ENCODE results near the gene TUBG1.
"Not testable (repeated sequence)": the region's sequence is repeated elsewhere in the genome, so short reads cannot be mapped to it uniquely, and the experiment has no call there.

TUBG1 gene

DNA sequence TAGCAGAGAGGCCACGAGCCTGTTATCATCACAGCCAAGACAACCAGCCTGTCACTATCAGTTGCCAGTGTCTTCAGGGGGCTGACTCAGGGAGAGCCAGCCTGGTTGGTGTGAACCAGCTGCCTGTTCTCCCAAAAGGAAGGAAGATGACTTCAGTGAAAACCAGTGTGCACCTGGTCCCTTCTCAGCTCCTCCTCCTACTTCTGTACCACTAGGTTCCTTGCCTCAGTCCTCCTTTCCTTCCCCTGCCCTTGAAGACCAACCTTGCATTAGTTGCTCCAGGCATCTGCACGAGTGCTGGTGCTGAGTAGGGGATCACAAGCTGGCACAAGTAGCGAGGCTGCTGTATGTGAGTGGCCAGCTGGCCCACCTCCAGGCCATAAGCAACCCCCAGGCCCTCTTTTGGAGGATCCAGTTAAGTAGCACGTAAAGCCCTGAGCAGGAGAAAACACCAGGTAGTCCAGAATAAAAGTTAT is 8.5 kb downstream of the TUBG1 start:
- no peak for TF ChIP-seq ZFX (IDR thresholded peaks at IDR 0.05; ENCODE audit: borderline replicate concordance)
- TF ChIP-seq, protein P1, sequence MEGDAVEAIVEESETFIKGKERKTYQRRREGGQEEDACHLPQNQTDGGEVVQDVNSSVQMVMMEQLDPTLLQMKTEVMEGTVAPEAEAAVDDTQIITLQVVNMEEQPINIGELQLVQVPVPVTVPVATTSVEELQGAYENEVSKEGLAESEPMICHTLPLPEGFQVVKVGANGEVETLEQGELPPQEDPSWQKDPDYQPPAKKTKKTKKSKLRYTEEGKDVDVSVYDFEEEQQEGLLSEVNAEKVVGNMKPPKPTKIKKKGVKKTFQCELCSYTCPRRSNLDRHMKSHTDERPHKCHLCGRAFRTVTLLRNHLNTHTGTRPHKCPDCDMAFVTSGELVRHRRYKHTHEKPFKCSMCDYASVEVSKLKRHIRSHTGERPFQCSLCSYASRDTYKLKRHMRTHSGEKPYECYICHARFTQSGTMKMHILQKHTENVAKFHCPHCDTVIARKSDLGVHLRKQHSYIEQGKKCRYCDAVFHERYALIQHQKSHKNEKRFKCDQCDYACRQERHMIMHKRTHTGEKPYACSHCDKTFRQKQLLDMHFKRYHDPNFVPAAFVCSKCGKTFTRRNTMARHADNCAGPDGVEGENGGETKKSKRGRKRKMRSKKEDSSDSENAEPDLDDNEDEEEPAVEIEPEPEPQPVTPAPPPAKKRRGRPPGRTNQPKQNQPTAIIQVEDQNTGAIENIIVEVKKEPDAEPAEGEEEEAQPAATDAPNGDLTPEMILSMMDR (IDR thresholded peaks at IDR 0.05) = no peak
- peak overlapping the region; percentile 18; the same call in 1 of the 2 replicates for H3K27ac ChIP-seq

DNA sequence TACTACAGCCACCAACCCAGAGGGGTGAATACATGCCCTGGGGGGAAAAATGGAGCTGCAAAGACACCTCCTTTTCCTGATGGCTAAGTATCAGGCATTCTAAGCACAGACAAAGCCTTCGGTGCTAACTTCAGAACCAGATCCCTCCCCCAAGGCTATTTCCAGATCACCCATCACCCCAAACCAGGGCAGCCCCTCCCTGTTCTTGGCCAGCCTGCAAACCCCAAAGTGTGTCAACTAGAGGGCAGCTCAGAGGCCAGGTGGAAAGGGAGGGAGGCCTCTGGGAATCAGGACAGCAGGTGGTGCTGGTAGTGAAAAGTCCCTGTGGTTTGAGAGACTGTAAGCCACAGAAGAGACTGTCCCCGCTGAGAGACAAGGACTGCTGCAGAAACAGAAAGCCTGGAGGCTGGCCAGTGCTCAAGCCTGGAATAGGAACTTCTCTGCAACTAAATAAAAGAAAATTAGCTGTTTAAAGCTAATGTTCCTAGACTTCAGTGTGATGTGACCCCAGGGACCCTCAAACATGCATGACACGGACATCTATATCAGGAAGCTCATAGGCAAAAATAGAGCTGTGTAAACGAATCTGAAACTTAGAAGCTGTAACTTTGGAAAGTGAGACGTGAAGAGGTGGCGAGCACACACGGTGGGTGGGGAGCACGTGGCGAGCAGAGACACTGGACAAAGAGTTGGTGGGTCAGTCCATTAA is 9.1 kb downstream of the TUBG1 start:
- no peak for TF ChIP-seq ZFX (IDR thresholded peaks at IDR 0.05; ENCODE audit: borderline replicate concordance)
- TF ChIP-seq, protein P1 (IDR thresholded peaks at IDR 0.05) = 0 out of 2 replicates have a peak, but pooled peaks have one; percentile 11
- peak overlapping the region; percentile 18; the same call in 1 of the 2 replicates for H3K27ac ChIP-seq

DNA sequence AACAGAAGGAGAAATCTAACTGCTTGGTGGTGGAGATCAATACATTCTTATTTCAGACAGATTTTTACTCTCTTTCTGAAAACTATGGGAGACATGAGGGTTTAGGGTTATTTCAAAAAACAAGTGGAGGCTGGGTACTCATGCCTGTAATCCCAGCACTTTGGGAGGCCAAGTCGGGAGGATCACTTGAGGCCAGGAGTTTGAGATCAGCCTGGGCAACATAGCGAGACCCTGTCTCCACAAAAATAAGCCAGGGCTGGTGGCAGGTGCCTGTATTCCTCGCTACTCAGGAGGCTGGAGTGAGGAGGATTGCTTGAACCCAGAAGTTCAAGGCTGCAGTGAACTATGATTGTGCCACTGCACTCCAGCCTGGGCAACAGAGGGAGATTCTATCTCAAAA is 12.5 kb downstream of the TUBG1 start:
- H3K27ac ChIP-seq = not testable (repeated sequence)

DNA sequence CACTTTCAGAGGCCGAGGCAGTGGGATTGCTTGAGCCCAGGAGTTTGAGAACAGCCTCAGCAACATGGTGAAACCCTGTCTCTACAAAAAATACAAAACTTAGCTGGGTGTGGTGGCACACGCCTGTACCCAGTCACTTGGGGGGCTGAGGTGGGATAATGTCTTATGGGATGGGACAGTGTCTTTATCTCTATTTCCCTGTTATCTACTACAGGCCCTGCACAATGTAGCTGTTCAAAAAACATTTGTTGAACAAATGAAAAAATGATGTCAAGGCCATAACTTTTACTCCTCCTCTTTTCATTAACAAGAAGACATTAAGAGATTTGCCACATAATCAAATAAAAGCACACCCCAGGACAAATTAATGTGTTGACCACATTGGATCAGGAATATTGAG is 13.8 kb downstream of the TUBG1 start:
- TF ChIP-seq, protein P1 (IDR thresholded peaks at IDR 0.05) = no peak
- no peak for TF ChIP-seq ZFX (IDR thresholded peaks at IDR 0.05; ENCODE audit: borderline replicate concordance)
- H3K27ac ChIP-seq = no peak overlapping the region

DNA sequence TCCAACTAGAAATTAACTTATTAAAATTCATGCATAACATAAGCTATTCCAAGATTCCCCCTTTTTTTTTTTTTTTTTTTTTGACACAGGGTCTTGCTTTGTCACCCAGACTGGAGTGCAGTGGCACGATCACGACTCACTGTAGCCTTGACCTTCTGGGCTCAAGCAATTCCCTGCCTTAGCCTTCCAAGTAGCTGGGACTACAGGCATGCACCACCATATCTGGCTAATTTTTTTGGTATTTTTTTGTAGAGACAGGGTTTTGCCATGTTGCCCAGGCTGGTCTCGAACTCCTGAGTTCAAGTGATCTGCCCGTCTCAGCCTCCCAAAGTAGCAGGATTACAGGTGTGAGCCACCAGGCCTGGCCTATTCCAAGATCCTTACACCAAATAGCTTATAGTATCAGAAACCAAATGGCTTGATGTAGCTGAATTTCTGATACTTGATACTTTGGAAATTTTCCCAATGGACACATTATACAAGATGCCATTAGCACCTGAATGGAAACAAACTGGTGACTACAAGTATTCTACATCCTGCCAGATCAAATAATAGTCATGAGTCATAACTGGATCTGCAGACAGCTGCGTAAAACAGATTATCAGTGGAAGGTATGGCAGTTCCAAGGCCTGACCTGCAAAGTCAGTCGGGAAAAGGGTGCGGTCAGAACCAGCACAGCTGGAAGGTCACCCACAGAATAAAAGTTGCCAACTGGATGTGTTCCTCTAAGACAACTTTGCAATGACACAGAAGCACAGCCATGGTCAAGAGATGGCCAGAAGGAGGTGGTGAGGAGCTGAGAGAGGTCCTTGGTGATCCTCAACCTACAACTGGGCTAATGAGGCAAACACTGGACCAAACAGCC is 14.5 kb downstream of the TUBG1 start:
- TF ChIP-seq, protein P1 (IDR thresholded peaks at IDR 0.05) = no peak
- no peak for TF ChIP-seq ZFX (IDR thresholded peaks at IDR 0.05; ENCODE audit: borderline replicate concordance)
- peak overlapping the region; percentile 43; the same call in 1 of the 2 replicates for H3K27ac ChIP-seq

DNA sequence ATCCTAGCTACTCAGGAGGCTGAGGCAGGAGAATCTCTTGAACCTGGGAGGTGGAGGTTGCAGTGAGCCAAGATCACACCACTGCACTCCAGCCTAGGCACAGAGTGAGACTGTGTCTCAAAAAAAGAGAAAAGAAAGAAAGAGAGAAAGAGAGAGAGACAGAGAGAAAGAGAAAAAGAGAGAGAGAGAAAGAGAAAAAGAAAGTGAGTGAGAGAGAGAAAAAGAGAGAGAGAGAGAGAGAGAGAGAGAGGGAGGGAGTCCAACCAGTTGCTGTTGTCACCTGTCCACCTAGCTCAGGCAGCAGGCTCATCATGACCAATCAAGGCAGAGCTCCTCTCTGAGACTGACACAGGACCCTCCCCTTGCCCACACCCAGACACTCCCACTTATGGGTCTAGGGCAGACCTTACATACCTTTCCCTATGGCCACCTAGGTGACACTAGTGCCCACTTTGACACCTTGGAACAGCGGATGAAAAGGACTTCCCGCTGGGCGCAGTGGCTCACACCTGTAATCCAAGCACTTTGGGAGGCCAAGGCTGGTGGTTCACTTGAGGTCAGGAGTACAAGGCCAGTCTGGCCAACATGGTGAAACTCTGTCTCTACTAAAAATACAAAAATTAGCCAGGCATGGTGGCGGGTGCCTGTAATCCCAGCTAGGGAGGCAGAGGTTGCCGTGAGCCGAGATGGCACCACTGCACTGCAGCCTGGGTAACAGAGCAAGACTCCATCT is 17.7 kb downstream of the TUBG1 start:
- H3K27ac ChIP-seq = not testable (repeated sequence)

DNA sequence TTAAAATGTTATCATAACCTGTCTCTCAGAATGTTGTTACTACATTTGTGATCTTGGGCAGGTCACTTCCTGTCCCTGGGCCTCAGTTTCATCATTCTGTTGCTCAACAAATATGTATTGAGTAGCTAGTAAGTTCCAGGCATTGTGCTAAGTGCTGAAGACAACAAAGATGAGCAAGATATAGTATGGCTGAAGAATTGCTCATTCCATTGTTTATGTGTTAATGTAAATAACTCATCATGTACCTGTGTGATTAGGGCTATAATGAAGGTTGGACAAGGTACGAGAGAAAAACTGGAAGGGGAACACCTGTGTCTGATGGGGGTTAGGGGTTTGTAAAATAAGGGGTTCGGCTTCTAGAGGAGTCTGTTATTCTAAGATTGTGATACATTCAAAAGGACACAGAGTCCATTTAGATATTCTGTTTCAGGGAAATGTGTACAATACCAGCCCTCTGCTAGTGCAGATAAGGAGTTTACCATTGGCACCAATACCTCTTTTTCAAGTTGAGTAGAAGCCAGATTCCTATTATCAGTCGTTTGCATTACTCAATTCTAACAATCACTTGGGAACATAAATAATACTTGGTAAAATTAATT is 20.0 kb downstream of the TUBG1 start:
- H3K27ac ChIP-seq = no peak overlapping the region
- TF ChIP-seq, protein P1 (IDR thresholded peaks at IDR 0.05) = no peak
- TF ChIP-seq ZFX (IDR thresholded peaks at IDR 0.05; ENCODE audit: borderline replicate concordance) = no peak
